Hepatocyte (in vitro differentiated cells): Measurements from ENCODE around the gene LDLRAD2. TPM values are rescaled to one million over a fixed set of nuclear protein-coding genes. Genes with fewer than 3 reads are reported as not detected.
"Not testable (repeated sequence)": the region's sequence is repeated elsewhere in the genome, so short reads cannot be mapped to it uniquely, and the experiment has no call there.

Experiments
- DNase-seq: peaks from one replicate; pipeline ENCODE4 v3.0.0-alpha.2; 2016; ENCODE audit warnings: low spot score
- H2AFZ ChIP-seq: fragments of 200-600 bp; sonication (generic); 2 replicates; pipeline ENCODE4 v1.6.0; 2016; ENCODE audit warnings: antibody characterized with exemption, mild to moderate bottlenecking
- H3K27ac ChIP-seq: fragments of 200-600 bp; sonication (generic); 2 replicates; pipeline ENCODE4 v1.5.1; 2016; ENCODE audit warnings: mild to moderate bottlenecking
- H3K27me3 ChIP-seq: fragments of 200-600 bp; sonication (generic); 2 replicates; pipeline ENCODE4 v1.6.1; 2016
- H3K36me3 ChIP-seq: fragments of 200-600 bp; sonication (generic); replicated peaks from 2 replicates; pipeline ENCODE4 v1.5.1; 2016; ENCODE audit warnings: low read depth; ENCODE audit not compliant: insufficient read depth
- H3K4me1 ChIP-seq: fragments of 200-600 bp; sonication (generic); 2 replicates; pipeline ENCODE4 v1.5.1; 2016; ENCODE audit warnings: mild to moderate bottlenecking, moderate library complexity; ENCODE audit not compliant: insufficient read depth
- H3K4me2 ChIP-seq: fragments of 200-600 bp; sonication (generic); 2 replicates; pipeline ENCODE4 v1.6.0; 2016
- H3K4me3 ChIP-seq: fragments of 200-600 bp; sonication (generic); 2 replicates; pipeline ENCODE4 v1.5.1; 2016; ENCODE audit warnings: mild to moderate bottlenecking
- H3K79me2 ChIP-seq: fragments of 200-600 bp; sonication (generic); 2 replicates; pipeline ENCODE4 v1.6.0; 2017; ENCODE audit warnings: mild to moderate bottlenecking
- H3K9me2 ChIP-seq: fragments of 200-600 bp; sonication (generic); replicated peaks from 2 replicates; pipeline ENCODE4 v1.6.0; 2017; ENCODE audit warnings: mild to moderate bottlenecking; ENCODE audit not compliant: insufficient read depth
- H3K9me3 ChIP-seq: fragments of 200-600 bp; sonication (generic); 2 replicates; pipeline ENCODE4 v1.5.1; 2016; ENCODE audit warnings: low read depth, mild to moderate bottlenecking
- H4K20me1 ChIP-seq: fragments of 200-600 bp; sonication (generic); 2 replicates; pipeline ENCODE4 v1.6.0; 2016; ENCODE audit warnings: mild to moderate bottlenecking; ENCODE audit not compliant: insufficient read depth, poor library complexity, severe bottlenecking
- EZH2 ChIP-seq: fragments of 200-600 bp; sonication (generic); IDR thresholded peaks from 2 replicates; pipeline ENCODE4 v1.6.1; 2016; ENCODE audit warnings: antibody characterized with exemption, mild to moderate bottlenecking, borderline replicate concordance
- EZH2phosphoT487 ChIP-seq: fragments of 200-600 bp; sonication (generic); IDR thresholded peaks from one replicate; pipeline ENCODE4 v1.6.1; 2018; ENCODE audit warnings: antibody characterized with exemption, mild to moderate bottlenecking, low read depth, moderate library complexity; ENCODE audit not compliant: unreplicated experiment, severe bottlenecking
- WGBS: methylation state at CpG from one replicate; pipeline ENCODE4 v1.1.6; 2016; ENCODE audit warnings: low lambda C conversion rate; ENCODE audit errors: missing lambda C conversion rate; 5-methylcytosine and 5-hydroxymethylcytosine counted together
- polyA plus RNA-seq: library from polyadenylated mRNA; unstranded; fragments of >200 nt; fragmentation: Nextera tagmentation; extraction: Ambion mirVana; gene quantifications from 2 replicates; pipeline ENCODE4 v1.2.1, GENCODE V29; 2016
- total RNA-seq: library from RNA; depleted of rRNA; stranded (reverse); fragments of >200 nt; gene quantifications from 2 replicates; pipeline ENCODE4 v1.2.3, GENCODE V29; 2014
- TF ChIP-seq, protein P1 (sequence below): fragments of 200-600 bp; sonication (generic); IDR thresholded peaks from 2 replicates; pipeline ENCODE4 v1.5.1; 2016; ENCODE audit warnings: antibody characterized with exemption, mild to moderate bottlenecking; ENCODE audit not compliant: poor library complexity

Gene LDLRAD2
- total and polyA plus RNA-seq, 2 experiments from 2014 or later: 0.10 to 8.2 TPM

DNA sequence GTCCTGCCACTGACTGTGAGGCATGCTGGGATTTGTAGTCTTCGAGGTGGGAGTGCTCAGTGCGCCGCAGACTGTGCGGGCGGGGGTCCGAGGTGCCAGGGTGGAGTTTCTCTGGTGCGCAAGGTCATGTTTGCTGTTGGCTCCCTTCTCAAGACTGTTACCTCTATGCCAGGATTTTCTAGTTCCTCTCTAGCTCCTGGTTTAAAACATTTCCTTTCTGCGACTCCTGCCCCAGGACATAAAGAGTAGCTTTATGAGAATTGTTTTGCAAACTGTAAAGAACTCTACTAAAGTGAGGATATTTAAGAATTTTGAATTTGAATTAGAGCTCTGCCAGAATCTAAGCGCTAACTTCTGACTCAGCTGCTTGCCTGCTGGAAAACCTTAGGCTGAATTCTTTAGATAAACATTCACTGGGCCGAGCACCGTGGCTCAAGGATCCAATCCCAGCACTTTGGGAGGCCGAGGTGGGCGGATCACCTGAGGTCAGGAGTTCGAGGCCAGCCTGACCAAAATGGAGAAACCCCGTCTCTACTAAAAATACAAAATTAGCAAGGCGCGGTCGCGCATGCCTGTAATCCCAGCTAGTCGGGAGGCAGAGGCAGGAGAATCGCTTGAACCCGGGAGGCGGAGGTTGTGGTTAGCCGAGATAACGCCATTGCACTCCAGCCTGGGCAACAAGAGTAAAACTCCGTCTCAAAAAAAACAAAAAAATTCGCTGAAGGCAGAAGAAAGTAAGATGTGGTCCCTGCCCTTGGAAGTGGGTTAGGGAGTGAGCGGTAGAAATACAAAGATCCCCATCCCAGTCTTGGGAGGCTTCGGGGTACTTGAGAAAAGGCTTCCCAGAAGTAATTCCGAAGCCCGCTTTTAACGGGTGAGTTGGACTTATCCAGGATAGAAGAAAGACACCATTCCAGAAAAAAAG is 28.1 kb upstream of the LDLRAD2 start:
- no peak overlapping the region for H3K4me3 ChIP-seq
- H3K36me3 ChIP-seq: no peaks in the 10 kb centered on the region
- DNase-seq: peak; percentile 97
- 35% methylated on average over 32 of the region's 32 CpGs for WGBS
- no peaks in the 10 kb centered on the region for H3K27me3 ChIP-seq
- H3K4me2 ChIP-seq: peak overlapping the region; percentile 78
- peaks cover 36% of the 10 kb centered on the region for H3K79me2 ChIP-seq
- H3K4me1 ChIP-seq: peaks cover 6% of the 10 kb centered on the region
- peak overlapping the region; percentile 100 for H3K27ac ChIP-seq
- H2AFZ ChIP-seq: peak overlapping the region; percentile 21
- H4K20me1 ChIP-seq: peaks cover 19% of the 10 kb centered on the region
- no peaks in the 10 kb centered on the region for H3K9me2 ChIP-seq
- no peak for TF ChIP-seq EZH2
- no peak for TF ChIP-seq EZH2phosphoT487
- TF ChIP-seq, protein P1, sequence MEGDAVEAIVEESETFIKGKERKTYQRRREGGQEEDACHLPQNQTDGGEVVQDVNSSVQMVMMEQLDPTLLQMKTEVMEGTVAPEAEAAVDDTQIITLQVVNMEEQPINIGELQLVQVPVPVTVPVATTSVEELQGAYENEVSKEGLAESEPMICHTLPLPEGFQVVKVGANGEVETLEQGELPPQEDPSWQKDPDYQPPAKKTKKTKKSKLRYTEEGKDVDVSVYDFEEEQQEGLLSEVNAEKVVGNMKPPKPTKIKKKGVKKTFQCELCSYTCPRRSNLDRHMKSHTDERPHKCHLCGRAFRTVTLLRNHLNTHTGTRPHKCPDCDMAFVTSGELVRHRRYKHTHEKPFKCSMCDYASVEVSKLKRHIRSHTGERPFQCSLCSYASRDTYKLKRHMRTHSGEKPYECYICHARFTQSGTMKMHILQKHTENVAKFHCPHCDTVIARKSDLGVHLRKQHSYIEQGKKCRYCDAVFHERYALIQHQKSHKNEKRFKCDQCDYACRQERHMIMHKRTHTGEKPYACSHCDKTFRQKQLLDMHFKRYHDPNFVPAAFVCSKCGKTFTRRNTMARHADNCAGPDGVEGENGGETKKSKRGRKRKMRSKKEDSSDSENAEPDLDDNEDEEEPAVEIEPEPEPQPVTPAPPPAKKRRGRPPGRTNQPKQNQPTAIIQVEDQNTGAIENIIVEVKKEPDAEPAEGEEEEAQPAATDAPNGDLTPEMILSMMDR: no peak
- H3K9me3 ChIP-seq: no peaks in the 10 kb centered on the region

DNA sequence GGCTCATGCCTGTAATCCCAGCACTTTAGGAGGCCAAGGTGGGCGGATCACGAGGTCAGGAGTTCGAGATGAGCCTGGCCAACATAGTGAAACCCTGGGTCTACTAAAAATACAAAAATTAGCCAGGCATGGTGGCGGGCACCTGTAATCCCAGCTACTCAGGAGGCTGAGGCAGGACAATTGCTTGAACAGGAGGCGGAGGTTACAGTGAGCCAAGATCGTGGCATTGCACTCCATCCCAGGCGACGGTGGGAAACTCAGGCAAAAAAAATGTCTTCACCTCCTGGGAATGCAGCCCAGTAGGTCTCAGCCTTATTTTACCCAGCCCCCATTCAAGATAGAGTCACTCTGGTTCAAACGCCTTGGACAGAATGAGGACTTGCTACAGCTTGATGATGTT is 26.3 kb upstream of the LDLRAD2 start:
- not testable (repeated sequence) for H3K9me2 ChIP-seq, H3K4me2 ChIP-seq, H3K27me3 ChIP-seq, H3K9me3 ChIP-seq, DNase-seq, H3K36me3 ChIP-seq, H3K27ac ChIP-seq, H4K20me1 ChIP-seq, H3K4me1 ChIP-seq, H3K4me3 ChIP-seq, H2AFZ ChIP-seq
- peaks cover 18% of the 10 kb centered on the region for H3K79me2 ChIP-seq
- 94% methylated on average over 9 of the region's 9 CpGs for WGBS

DNA sequence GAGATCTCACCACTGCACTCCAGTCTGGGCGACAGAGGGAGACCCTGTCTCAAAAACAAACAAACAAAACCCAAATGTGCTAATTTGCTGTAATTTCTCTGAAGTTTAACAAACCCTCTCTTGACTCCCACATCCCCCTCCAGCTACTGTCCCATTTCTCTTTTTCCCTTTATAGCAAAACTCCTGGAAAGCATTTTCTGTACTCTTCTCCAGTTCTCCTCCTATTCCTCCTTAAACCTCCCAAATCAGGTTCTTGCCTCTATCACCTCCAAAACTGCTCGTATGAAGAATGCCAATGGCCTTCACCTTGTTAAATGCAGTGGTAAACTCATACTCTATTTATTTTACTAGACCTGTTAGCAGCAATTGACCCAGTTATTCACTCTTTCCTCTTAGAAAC is 25.4 kb upstream of the LDLRAD2 start:
- H3K4me2 ChIP-seq: no peak overlapping the region
- H4K20me1 ChIP-seq: peaks cover under 1% of the 10 kb centered on the region
- H3K9me3 ChIP-seq: no peaks in the 10 kb centered on the region
- H3K27ac ChIP-seq: no peak overlapping the region
- WGBS: 82% methylated on average over 2 of the region's 2 CpGs
- H3K4me3 ChIP-seq: no peak overlapping the region
- H3K36me3 ChIP-seq: no peaks in the 10 kb centered on the region
- H3K79me2 ChIP-seq: peaks cover 9% of the 10 kb centered on the region
- TF ChIP-seq EZH2phosphoT487: no peak
- no peak for TF ChIP-seq EZH2
- TF ChIP-seq, protein P1: no peak
- H2AFZ ChIP-seq: no peak overlapping the region
- H3K4me1 ChIP-seq: no peaks in the 10 kb centered on the region
- H3K9me2 ChIP-seq: no peaks in the 10 kb centered on the region
- no peak for DNase-seq
- H3K27me3 ChIP-seq: no peaks in the 10 kb centered on the region

DNA sequence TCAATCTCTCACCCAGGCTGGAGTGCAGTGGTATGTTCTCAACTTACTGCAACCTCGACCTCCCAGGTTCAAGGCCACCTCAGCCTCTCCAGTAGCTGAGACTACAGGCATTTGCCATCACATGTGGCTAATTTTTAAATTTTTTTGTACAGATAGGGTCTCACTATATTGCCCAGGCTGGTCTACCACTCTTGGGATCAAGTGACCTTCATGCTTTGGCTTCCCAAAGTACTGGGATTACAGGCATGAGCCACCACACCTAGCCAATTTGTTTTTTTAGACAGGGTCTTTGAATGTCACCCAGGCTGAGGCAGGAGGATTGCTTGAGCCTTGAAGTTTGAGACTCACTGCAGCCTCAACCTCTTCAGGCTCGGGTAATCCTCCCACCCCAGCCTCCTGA is 19.0 kb upstream of the LDLRAD2 start:
- Histone ChIP-seq H4K20me1 (no peaks in the 10 kb centered on the region), H3K4me1 (no peaks in the 10 kb centered on the region), H2AFZ (no peak overlapping the region), H3K4me2 (no peak overlapping the region), H3K79me2 (no peaks in the 10 kb centered on the region), H3K9me2 (no peaks in the 10 kb centered on the region), H3K9me3 (no peaks in the 10 kb centered on the region), H3K27ac (no peak overlapping the region), H3K27me3 (no peaks in the 10 kb centered on the region), H3K36me3 (no peaks in the 10 kb centered on the region), H3K4me3 (no peak overlapping the region)
- TF ChIP-seq, protein P1: no peak
- TF ChIP-seq EZH2phosphoT487 (no peak), EZH2 (no peak)
- no peak for DNase-seq
- WGBS: 90% methylated on average over 2 of the region's 2 CpGs
